HL-60 (cell line): ENCODE measurements around the gene ERICH4.

Experiments used
- GABPA ChIP-seq: IDR thresholded peaks from 2 replicates; pipeline ENCODE4 v1.6.1; 2012; ENCODE audit warnings: low read depth
- POLR2AphosphoS5 ChIP-seq: IDR thresholded peaks from 2 replicates; pipeline ENCODE4 v1.6.1; 2012; ENCODE audit warnings: low read depth
- TF ChIP-seq, protein P1 (sequence below): IDR thresholded peaks from one replicate; pipeline ENCODE4 v1.5.1; 2011; ENCODE audit warnings: low read length, control low read depth, inconsistent platforms; ENCODE audit not compliant: insufficient read depth

DNA sequence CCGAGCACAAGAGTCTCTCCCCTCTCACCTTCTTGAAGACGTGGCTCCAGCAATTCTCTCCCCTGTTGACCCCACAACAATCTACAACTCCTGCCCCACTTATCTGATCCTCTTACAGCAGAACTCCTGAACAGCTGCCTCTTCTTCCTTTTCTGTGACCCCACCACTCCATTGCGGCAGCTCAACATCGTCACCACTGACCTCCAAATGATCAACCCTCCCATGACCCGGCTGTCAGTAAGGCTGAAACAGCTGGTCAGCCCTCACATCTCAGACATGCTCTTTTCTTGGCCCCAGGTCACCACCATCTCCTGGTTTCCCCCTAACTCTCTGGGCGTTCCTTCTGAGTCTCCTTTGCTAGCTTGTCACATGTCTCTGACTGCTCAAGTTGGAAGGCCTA, 47.6 kb upstream of the ERICH4 start:
- no peak for TF ChIP-seq GABPA
- TF ChIP-seq, protein P1, sequence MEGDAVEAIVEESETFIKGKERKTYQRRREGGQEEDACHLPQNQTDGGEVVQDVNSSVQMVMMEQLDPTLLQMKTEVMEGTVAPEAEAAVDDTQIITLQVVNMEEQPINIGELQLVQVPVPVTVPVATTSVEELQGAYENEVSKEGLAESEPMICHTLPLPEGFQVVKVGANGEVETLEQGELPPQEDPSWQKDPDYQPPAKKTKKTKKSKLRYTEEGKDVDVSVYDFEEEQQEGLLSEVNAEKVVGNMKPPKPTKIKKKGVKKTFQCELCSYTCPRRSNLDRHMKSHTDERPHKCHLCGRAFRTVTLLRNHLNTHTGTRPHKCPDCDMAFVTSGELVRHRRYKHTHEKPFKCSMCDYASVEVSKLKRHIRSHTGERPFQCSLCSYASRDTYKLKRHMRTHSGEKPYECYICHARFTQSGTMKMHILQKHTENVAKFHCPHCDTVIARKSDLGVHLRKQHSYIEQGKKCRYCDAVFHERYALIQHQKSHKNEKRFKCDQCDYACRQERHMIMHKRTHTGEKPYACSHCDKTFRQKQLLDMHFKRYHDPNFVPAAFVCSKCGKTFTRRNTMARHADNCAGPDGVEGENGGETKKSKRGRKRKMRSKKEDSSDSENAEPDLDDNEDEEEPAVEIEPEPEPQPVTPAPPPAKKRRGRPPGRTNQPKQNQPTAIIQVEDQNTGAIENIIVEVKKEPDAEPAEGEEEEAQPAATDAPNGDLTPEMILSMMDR, result no peak
- no peak for TF ChIP-seq POLR2AphosphoS5
